K562 (cell line): ENCODE measurements around the gene HOXC12. TPM values are rescaled to one million over a fixed set of nuclear protein-coding genes. Genes with fewer than 3 reads are reported as not detected.

Experiments
- ATAC-seq: fragments of 200-7000 bp; cut with Tn5 transposase; 3 replicates; pipeline ENCODE4 v1.9.1; 2020; ENCODE audit warnings: moderate library complexity
- BruUV-seq: library from RNA; stranded (reverse); fragments of 400-500 nt; replicated peaks from 2 replicates; lab custom pipeline; 2021; lab: Mats Ljungman, UMichigan
- CTCF ChIA-PET: fragments of 300-600 bp; formaldehyde crosslinking; extraction: SDS; loops from one replicate; lab custom pipeline; 2021; ENCODE audit warnings: low intra/inter-chr PET ratio; lab: Yijun Ruan, JAX
- POLR2A ChIA-PET: fragments of 300-600, 350-650 bp; sonication (Branson Sonifier 250); formaldehyde crosslinking; extraction: SDS; loops from one replicate; lab custom pipeline; 2021; ENCODE audit warnings: antibody characterized with exemption, inconsistent platforms; lab: Yijun Ruan, JAX
- DNase-seq, 4 experiments: peaks; one replicate each; pipeline versions ENCODE4 v3.0.0 to v3.0.0-alpha.2; 2011 to 2018; ENCODE audit warnings: low spot score in 3 of 4, mixed read lengths in 3 of 4; ENCODE audit errors: extremely low read depth in 1 of 4
- FAIRE-seq: peaks from 2 replicates; lab custom pipeline; 2011; peaks lifted over from hg19 to GRCh38; lab: Jason Lieb, UNC
- H2AFZ ChIP-seq: 2 replicates; pipeline ENCODE4 v1.6.0; 2011; ENCODE audit warnings: low read depth, low read length, control low read depth, inconsistent platforms
- H3K27ac ChIP-seq: fragments of 200-600 bp; 3 replicates; pipeline ENCODE4 v1.8.0; 2011; ENCODE audit warnings: low read depth, mild to moderate bottlenecking, control low read depth, inconsistent platforms, low read length, moderate library complexity, mixed read lengths; ENCODE audit errors: extremely low read depth
- H3K27me3 ChIP-seq, 2 experiments: fragments of 300-600 bp in 1 of 2; 2 replicates in 1 of 2; 3 replicates in 1 of 2; pipeline versions ENCODE4 v1.6.0 to v1.8.0; 2011; ENCODE audit warnings: inconsistent platforms in 2 of 2, low read length in 2 of 2, mild to moderate bottlenecking in 1 of 2, mixed read lengths in 1 of 2, moderate library complexity in 1 of 2; ENCODE audit not compliant: control insufficient read depth in 2 of 2, insufficient read depth in 2 of 2
- H3K36me3 ChIP-seq: fragments of 300-600 bp; 3 replicates; pipeline ENCODE4 v1.8.0; 2011; ENCODE audit warnings: mild to moderate bottlenecking, low read length, inconsistent platforms; ENCODE audit not compliant: control insufficient read depth, insufficient read depth
- H3K4me1 ChIP-seq, 2 experiments: fragments of 200-600 bp in 1 of 2; replicated peaks in 1 of 2; 2 replicates in 1 of 2; 3 replicates in 1 of 2; pipeline versions ENCODE4 v1.5.1 to v1.8.0; 2011; ENCODE audit warnings: inconsistent platforms in 2 of 2, low read length in 2 of 2, mild to moderate bottlenecking in 1 of 2, mixed read lengths in 1 of 2, moderate library complexity in 1 of 2; ENCODE audit not compliant: control insufficient read depth in 2 of 2, insufficient read depth in 2 of 2
- H3K4me2 ChIP-seq: 2 replicates; pipeline ENCODE4 v1.6.1; 2011; ENCODE audit warnings: low read length, control low read depth, inconsistent platforms, mixed read lengths; ENCODE audit not compliant: insufficient read depth
- H3K4me3 ChIP-seq: fragments of 200-600 bp; sonication (generic), shearing (Covaris generic); 2 replicates; pipeline ENCODE4 v1.5.1; 2016; ENCODE audit warnings: control low read depth, inconsistent platforms
- H3K79me2 ChIP-seq: fragments of 200-600 bp; 3 replicates; pipeline ENCODE4 v1.8.0; 2011; ENCODE audit warnings: low read length, inconsistent platforms; ENCODE audit not compliant: control insufficient read depth, insufficient read depth
- H3K9ac ChIP-seq, 2 experiments: 2 replicates each; pipeline versions ENCODE4 v1.6.0 to v1.6.1; 2011; ENCODE audit warnings: low read depth in 2 of 2, low read length in 2 of 2, control low read depth in 1 of 2, inconsistent platforms in 1 of 2, mild to moderate bottlenecking in 1 of 2, mixed read lengths in 1 of 2; ENCODE audit not compliant: insufficient read depth in 1 of 2
- H3K9me1 ChIP-seq: one replicate; pipeline ENCODE4 v1.6.0; 2011; ENCODE audit warnings: inconsistent platforms, mild to moderate bottlenecking, low read length, moderate library complexity; ENCODE audit not compliant: control insufficient read depth, insufficient read depth
- H3K9me3 ChIP-seq: replicated peaks from 2 replicates; pipeline ENCODE4 v1.5.1; 2011; ENCODE audit warnings: low read depth, low read length, inconsistent platforms; ENCODE audit not compliant: control insufficient read depth, insufficient read depth
- H4K20me1 ChIP-seq: replicated peaks from 2 replicates; pipeline ENCODE4 v1.6.1; 2011; ENCODE audit warnings: low read length, inconsistent platforms, mixed read lengths; ENCODE audit not compliant: control insufficient read depth, insufficient read depth
- CEBPB ChIP-seq: fragments of 450-650 bp; IDR thresholded peaks from 2 replicates; pipeline ENCODE4 v1.6.1; 2016; ENCODE audit warnings: missing genetic modification characterization, missing compliant biosample characterization
- CTCFL ChIP-seq: IDR thresholded peaks from 2 replicates; pipeline ENCODE4 v1.6.1; 2011; ENCODE audit warnings: borderline replicate concordance, low read depth, mild to moderate bottlenecking, moderate library complexity, low read length; ENCODE audit not compliant: insufficient read depth, poor library complexity, severe bottlenecking
- E2F3 ChIP-seq: fragments of 250-450 bp; sonication (Bioruptor Pico); IDR thresholded peaks from 2 replicates; pipeline ENCODE4 v1.4.0; 2020; ENCODE audit warnings: mild to moderate bottlenecking
- FUS ChIP-seq: fragments of 200-400 bp; formaldehyde crosslinking; optimal IDR thresholded peaks from 2 replicates; pipeline ENCODE3; 2017; ENCODE audit warnings: low read depth, low read length
- HMG20B ChIP-seq: fragments of 250-450 bp; sonication (Bioruptor Pico); IDR thresholded peaks from 2 replicates; pipeline ENCODE4 v1.5.0; 2021; ENCODE audit warnings: mild to moderate bottlenecking
- KLF13 ChIP-seq: fragments of 450-650 bp; IDR thresholded peaks from 2 replicates; pipeline ENCODE4 v1.6.1; 2016; ENCODE audit warnings: missing genetic modification characterization, low read depth, mild to moderate bottlenecking, missing compliant biosample characterization, moderate library complexity, borderline replicate concordance
- MNT ChIP-seq, 2 experiments: fragments of 450-650 bp; conservative IDR thresholded peaks; 2 replicates each; pipeline ENCODE4 v1.6.1; 2017; ENCODE audit warnings: mild to moderate bottlenecking in 2 of 2, moderate library complexity in 2 of 2
- MYC ChIP-seq, 2 experiments: fragments of 250-450 bp in 1 of 2; sonication (Bioruptor Pico) in 1 of 2; IDR thresholded peaks; 2 replicates each; pipeline versions ENCODE4 v1.5.1 to v1.6.1; 2012 to 2021; ENCODE audit warnings: low read depth in 2 of 2, borderline replicate concordance in 1 of 2, improper control_type of control experiment in 1 of 2, low read length in 1 of 2, mild to moderate bottlenecking in 1 of 2, moderate library complexity in 1 of 2
- NFXL1 ChIP-seq: fragments of 450-650 bp; formaldehyde crosslinking; IDR thresholded peaks from 2 replicates; pipeline ENCODE4 v1.4.0; 2021; ENCODE audit warnings: mild to moderate bottlenecking
- POLR2B ChIP-seq: fragments of 450-650 bp; IDR thresholded peaks from 2 replicates; pipeline ENCODE4 v1.6.1; 2018; ENCODE audit warnings: low read depth; ENCODE audit not compliant: partially characterized antibody
- TAF15 ChIP-seq: fragments of 200-400 bp; formaldehyde crosslinking; IDR thresholded peaks from 2 replicates; pipeline ENCODE4 v1.6.1; 2017; ENCODE audit warnings: mild to moderate bottlenecking, low read depth, low read length, moderate library complexity
- TCFL5 ChIP-seq: fragments of 250-450 bp; sonication (Bioruptor Pico); conservative IDR thresholded peaks from 2 replicates; pipeline ENCODE4 v1.6.1; 2021; ENCODE audit warnings: mild to moderate bottlenecking, moderate library complexity, matching md5 sums
- XRCC5 ChIP-seq: fragments of 200-400 bp; formaldehyde crosslinking; IDR thresholded peaks from 2 replicates; pipeline ENCODE4 v1.6.1; 2017; ENCODE audit warnings: low read depth, mild to moderate bottlenecking, low read length
- ZFP30 ChIP-seq: fragments of 250-450 bp; sonication (Bioruptor Pico); IDR thresholded peaks from 2 replicates; pipeline ENCODE4 v1.8.0; 2022; ENCODE audit warnings: moderate library complexity, mild to moderate bottlenecking, inconsistent platforms, borderline replicate concordance
- ZFX ChIP-seq: sonication (generic); formaldehyde crosslinking; IDR thresholded peaks from 2 replicates; pipeline ENCODE4 v1.8.0; 2022; ENCODE audit warnings: mild to moderate bottlenecking, missing genetic modification reagents, moderate library complexity
- ZNF143 ChIP-seq: sonication (generic); formaldehyde crosslinking; IDR thresholded peaks from 2 replicates; pipeline ENCODE4 v1.9.0; 2022; ENCODE audit warnings: mild to moderate bottlenecking, missing genetic modification reagents
- ZNF263 ChIP-seq: sonication (generic); formaldehyde crosslinking; IDR thresholded peaks from 2 replicates; pipeline ENCODE4 v1.8.0; 2022; ENCODE audit warnings: mild to moderate bottlenecking, missing genetic modification reagents, borderline replicate concordance
- WGBS: fragments of 100-300 bp; shearing (Covaris generic); methylation state at CpG from one replicate; pipeline ENCODE4 v1.1.6; 2016; ENCODE audit warnings: low coverage, mixed read lengths; ENCODE audit not compliant: insufficient coverage; ENCODE audit errors: missing lambda C conversion rate; 5-methylcytosine and 5-hydroxymethylcytosine counted together
- in situ Hi-C: fragments of 300-500 bp; cut with MboI; formaldehyde crosslinking; loops from 4 replicates; pipeline ENCODE4 v1.15.0; 2018; ENCODE audit warnings: inconsistent platforms, mixed read lengths
- intact Hi-C: fragments of 100-400 bp; cut with micrococcal nuclease; formaldehyde crosslinking; loops from 2 replicates; pipeline ENCODE4 v1.14.2; 2022
- polyA plus RNA-seq, 8 experiments: library from polyadenylated mRNA; depleted of rRNA in 4 of 8; stranded (reverse) in 5 of 8; unstranded in 3 of 8; fragments of >200 nt; fragmentation: Nextera tagmentation in 2 of 8; fragmentation: Illumina TruSeq in 1 of 8; extraction: Ambion mirVana in 2 of 8; extraction: Trizol in 1 of 8; gene quantifications; 2 replicates each; pipeline versions ENCODE4 v1.2.1 to v1.2.3, GENCODE V29; 2011 to 2014; ENCODE audit warnings: inconsistent platforms in 1 of 8, missing spikeins in 1 of 8
- total RNA-seq, 7 experiments: library from RNA; depleted of rRNA in 6 of 7; stranded (reverse); fragments of >200 nt in 6 of 7; fragmentation: Illumina TruSeq in 2 of 7; extraction: Trizol in 2 of 7; gene quantifications; 2 replicates each; pipeline versions ENCODE4 v1.2.1 to v1.2.3, GENCODE V29; 2011 to 2021; ENCODE audit warnings: low replicate concordance in 1 of 7

Gene HOXC12
- total and polyA plus RNA-seq, 9 of the 15 experiments (the other 6 are each of a cell fraction or from before 2014, with no cell fraction given), result 0.04 to 0.36 (median 0.11) TPM; not detected in 1

DNA sequence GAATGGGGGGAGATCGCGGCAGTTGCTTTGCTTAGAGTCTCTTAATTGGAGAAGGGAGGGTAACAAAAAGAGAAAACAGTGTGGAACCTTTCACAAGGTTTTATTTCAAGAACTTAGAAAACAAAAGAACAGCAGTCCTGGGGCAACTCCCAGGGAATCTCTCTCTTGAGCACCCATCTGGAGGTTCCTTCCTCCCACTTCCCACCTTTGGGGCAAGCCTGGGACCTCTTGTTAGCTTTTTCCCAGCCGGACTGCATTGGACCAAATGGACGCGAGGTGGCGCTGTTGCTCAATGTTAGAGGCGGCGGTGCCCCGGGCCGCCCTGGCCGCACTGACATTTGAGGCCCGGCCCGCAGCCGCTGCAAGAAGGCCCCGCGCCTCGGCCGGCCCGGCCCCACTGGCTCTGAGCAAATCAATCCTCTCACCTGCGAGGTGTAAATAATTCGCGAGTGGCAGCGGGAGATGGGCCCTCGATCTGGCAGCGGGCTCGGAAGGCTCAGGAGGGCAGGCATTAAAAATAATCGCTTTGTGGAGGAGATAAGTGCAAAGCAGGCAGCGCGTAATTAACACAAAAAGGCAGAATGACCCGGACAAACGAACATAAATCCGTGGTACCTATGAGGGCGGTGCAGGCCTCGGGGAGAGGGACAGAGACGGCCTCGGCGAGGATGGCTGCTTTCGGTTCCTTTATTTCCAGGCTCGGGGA is 51.3 kb downstream of the HOXC12 start:
- peak overlapping the region; percentile 15; the same call in 1 of the 2 replicates for H2AFZ ChIP-seq
- intact Hi-C loops, result loop anchor here (1.0 to 2.0 kb wide), 4 partner anchors 21 to 185 kb away; partner anchors contain the start of genes HOXC10 and HOXC5
- H4K20me1 ChIP-seq, result no peaks in the 10 kb centered on the region; the same call in 1 of the 2 replicates
- in situ Hi-C loops, result no loop called here
- no peaks in the 10 kb centered on the region for H3K9me3 ChIP-seq
- no TSS peak for BruUV-seq
- no peak overlapping the region for H3K4me3 ChIP-seq
- no peaks in the 10 kb centered on the region for H3K9me1 ChIP-seq
- CTCF ChIA-PET, result interaction anchor here (0.6 to 3.0 kb wide), 16 partner anchors 12 to 211 kb away, joined by 3 to 42 read pairs (median 6); partner anchors contain the start of genes HOXC10 and HOXC5
- H3K9ac ChIP-seq, result peak overlapping the region; percentile 17 to 79; a peak in 3 of 4 replicates
- H3K4me2 ChIP-seq, result peak overlapping the region; percentile 54
- H3K79me2 ChIP-seq, result peaks cover 3% of the 10 kb centered on the region; the same call in 2 of the 3 replicates
- POLR2A ChIA-PET, result interaction anchor here (0.6 to 1.9 kb wide), 6 partner anchors 11 to 274 kb away, joined by 3 to 10 read pairs (median 4); partner anchors contain the start of gene HNRNPA1
- H3K27ac ChIP-seq, result no peak overlapping the region
- no peaks in the 10 kb centered on the region for H3K36me3 ChIP-seq
- H3K27me3 ChIP-seq, result no peaks in the 10 kb centered on the region
- WGBS, result 14% methylated on average over 33 of the region's 39 CpGs
- ATAC-seq, result peak; percentile 90
- peak; percentile 82 to 91 (median 86) for DNase-seq
- H3K4me1 ChIP-seq, result peaks cover 24 to 41% of the 10 kb centered on the region in 2 experiments
- peak; percentile 93 for FAIRE-seq
- TF ChIP-seq NFXL1 (CRISPR knock-in tag) (no peak), CTCFL (no peak), HMG20B (0 out of 2 replicates have a peak, but pooled peaks have one; percentile 19), MNT (conservative IDR thresholded peaks at IDR 0.05) (no peak; a peak in 1 of 4 replicates), MYC (IDR thresholded peaks at IDR 0.05; ENCODE audit: low read depth, low read length) (0 out of 2 replicates have a peak, but pooled peaks have one; percentile 36), MYC (CRISPR knock-in tag; IDR thresholded peaks at IDR 0.05; ENCODE audit: borderline replicate concordance, low read depth) (no peak), KLF13 (tag) (no peak), CEBPB (tag) (no peak), ZFX (peak; percentile 96), FUS (no peak), TCFL5 (CRISPR knock-in tag) (no peak), ZNF143 (CRISPR knock-in tag) (no peak), TAF15 (no peak), POLR2B (no peak), ZFP30 (CRISPR knock-in tag) (no peak), XRCC5 (peak; percentile 71), E2F3 (CRISPR knock-in tag) (no peak), ZNF263 (CRISPR knock-in tag) (peak; percentile 53; the same call in 1 of the 2 replicates)
